GM12878 (cell line): ENCODE measurements around the gene EPN3. TPM values are rescaled to one million over a fixed set of nuclear protein-coding genes. Genes with fewer than 3 reads are reported as not detected.

Experiments
- ATAC-seq: fragments of 200-7000 bp; cut with Tn5 transposase; 3 replicates; pipeline ENCODE4 v1.9.1; 2020; ENCODE audit warnings: mild to moderate bottlenecking, moderate library complexity
- BruUV-seq: library from RNA; stranded (reverse); fragments of 400-500 nt; replicated peaks from 2 replicates; lab custom pipeline; 2021; lab: Mats Ljungman, UMichigan
- CTCF ChIA-PET: fragments of 300-600 bp; sonication (Branson Sonifier 250); formaldehyde crosslinking; extraction: SDS; loops from one replicate; lab custom pipeline; 2021; ENCODE audit warnings: inconsistent platforms; lab: Yijun Ruan, JAX
- POLR2A ChIA-PET: fragments of 350-600 bp; formaldehyde crosslinking; extraction: SDS; loops from one replicate; lab custom pipeline; 2021; ENCODE audit warnings: inconsistent platforms; lab: Charles Lee
- RAD21 ChIA-PET: fragments of 300-600 bp; sonication (Branson Sonifier 250); formaldehyde crosslinking; loops from one replicate; lab custom pipeline; 2023; ENCODE audit warnings: antibody characterized with exemption; ENCODE audit not compliant: unreplicated experiment; lab: Charles Lee
- SMC1A ChIA-PET: fragments of 300-600 bp; sonication (Branson Sonifier 250); formaldehyde crosslinking; loops from one replicate; lab custom pipeline; 2023; ENCODE audit not compliant: unreplicated experiment, uncharacterized antibody; lab: Charles Lee
- DNase-seq: peaks from one replicate; pipeline ENCODE4 v3.0.0-alpha.2; 2011; ENCODE audit warnings: low read depth, low spot score
- FAIRE-seq: peaks from 3 replicates; lab custom pipeline; 2011; peaks lifted over from hg19 to GRCh38; lab: Jason Lieb, UNC
- H2AFZ ChIP-seq: 2 replicates; pipeline ENCODE4 v1.6.0; 2011; ENCODE audit warnings: low read depth, low read length, control low read depth; ENCODE audit not compliant: control insufficient read depth
- H3K27ac ChIP-seq: 2 replicates; pipeline ENCODE4 v1.5.1; 2011; ENCODE audit warnings: control low read depth; ENCODE audit not compliant: control insufficient read depth, insufficient read depth
- H3K27me3 ChIP-seq, 2 experiments: replicated peaks in 1 of 2; 2 replicates each; pipeline versions ENCODE4 v1.6.0 to v1.6.1; 2011; ENCODE audit warnings: low read length in 1 of 2; ENCODE audit not compliant: control insufficient read depth in 2 of 2, insufficient read depth in 2 of 2
- H3K36me3 ChIP-seq, 2 experiments: 2 replicates each; pipeline ENCODE4 v1.5.1; 2011; ENCODE audit warnings: low read length in 1 of 2; ENCODE audit not compliant: control insufficient read depth in 2 of 2, insufficient read depth in 2 of 2
- H3K4me1 ChIP-seq: 2 replicates; pipeline ENCODE4 v1.6.1; 2011; ENCODE audit warnings: mild to moderate bottlenecking, low read length, moderate library complexity, mixed read lengths; ENCODE audit not compliant: control insufficient read depth, insufficient read depth
- H3K4me2 ChIP-seq: 2 replicates; pipeline ENCODE4 v1.6.0; 2011; ENCODE audit warnings: control low read depth; ENCODE audit not compliant: control insufficient read depth, insufficient read depth
- H3K4me3 ChIP-seq: fragments of 200-600 bp; sonication (generic); 2 replicates; pipeline ENCODE4 v1.5.1; 2016
- H3K79me2 ChIP-seq: 2 replicates; pipeline ENCODE4 v1.6.0; 2011; ENCODE audit warnings: low read length; ENCODE audit not compliant: control insufficient read depth, insufficient read depth
- H3K9ac ChIP-seq: 2 replicates; pipeline ENCODE4 v1.8.0; 2011; ENCODE audit warnings: low read length, control low read depth, mixed read lengths; ENCODE audit not compliant: control insufficient read depth, insufficient read depth
- H3K9me3 ChIP-seq: replicated peaks from 3 replicates; pipeline ENCODE4 v1.5.1; 2011; ENCODE audit warnings: mild to moderate bottlenecking, low read length; ENCODE audit not compliant: control insufficient read depth, insufficient read depth
- H4K20me1 ChIP-seq: 2 replicates; pipeline ENCODE4 v1.6.0; 2011; ENCODE audit not compliant: control insufficient read depth, insufficient read depth
- BACH1 ChIP-seq: fragments of 450-650 bp; IDR thresholded peaks from 2 replicates; pipeline ENCODE4 v1.6.1; 2017; ENCODE audit warnings: mild to moderate bottlenecking, borderline replicate concordance
- EP300 ChIP-seq, 2 experiments: fragments of 150-350 bp in 1 of 2; IDR thresholded peaks; 2 replicates each; pipeline ENCODE4 v1.6.1; 2011 to 2012; ENCODE audit warnings: low read depth in 2 of 2, low read length in 2 of 2, borderline replicate concordance in 1 of 2, improper control_type of control experiment in 1 of 2, inconsistent platforms in 1 of 2; ENCODE audit not compliant: control insufficient read depth in 1 of 2
- HDAC2 ChIP-seq: fragments of 200-600 bp; sonication (generic); IDR thresholded peaks from 2 replicates; pipeline ENCODE4 v1.6.1; 2017
- HDGF ChIP-seq: fragments of 450-650 bp; IDR thresholded peaks from 2 replicates; pipeline ENCODE4 v1.6.1; 2016; ENCODE audit warnings: antibody characterized with exemption
- KDM1A ChIP-seq: fragments of 200-600 bp; sonication (generic); IDR thresholded peaks from 2 replicates; pipeline ENCODE4 v1.6.1; 2016; ENCODE audit warnings: borderline replicate concordance
- MLLT1 ChIP-seq: fragments of 450-650 bp; IDR thresholded peaks from 2 replicates; pipeline ENCODE4 v1.6.1; 2016; ENCODE audit warnings: mild to moderate bottlenecking
- NFIC ChIP-seq: IDR thresholded peaks from 2 replicates; pipeline ENCODE4 v1.6.1; 2012; ENCODE audit warnings: low read depth, mild to moderate bottlenecking, inconsistent platforms, low read length, moderate library complexity
- POU2F2 ChIP-seq: IDR thresholded peaks from 3 replicates; pipeline ENCODE4 v1.6.1; 2011; ENCODE audit warnings: low read depth, mild to moderate bottlenecking, low read length, borderline replicate concordance
- RB1 ChIP-seq: fragments of 450-650 bp; formaldehyde crosslinking; IDR thresholded peaks from 2 replicates; pipeline ENCODE4 v1.6.1; 2017; ENCODE audit warnings: mild to moderate bottlenecking, borderline replicate concordance
- SMAD5 ChIP-seq: IDR thresholded peaks from 2 replicates; pipeline ENCODE4 v1.6.1; 2016; ENCODE audit warnings: antibody characterized with exemption, low read depth
- SPI1 ChIP-seq: IDR thresholded peaks from 2 replicates; pipeline ENCODE4 v1.6.1; 2011; ENCODE audit warnings: low read depth, mild to moderate bottlenecking, low read length, moderate library complexity, borderline replicate concordance; ENCODE audit not compliant: insufficient read depth
- SUZ12 ChIP-seq: fragments of 200-600 bp; sonication (generic); IDR thresholded peaks from one replicate; pipeline ENCODE4 v1.6.1; 2018; ENCODE audit warnings: antibody characterized with exemption, mild to moderate bottlenecking; ENCODE audit not compliant: unreplicated experiment
- YBX1 ChIP-seq: fragments of 450-650 bp; IDR thresholded peaks from 2 replicates; pipeline ENCODE4 v1.6.1; 2016; ENCODE audit warnings: antibody characterized with exemption
- ZNF217 ChIP-seq: fragments of 450-650 bp; IDR thresholded peaks from 2 replicates; pipeline ENCODE4 v1.6.1; 2017; ENCODE audit warnings: antibody characterized with exemption, mild to moderate bottlenecking
- ZNF384 ChIP-seq: IDR thresholded peaks from 2 replicates; pipeline ENCODE4 v1.6.1; 2012; ENCODE audit warnings: low read depth, mild to moderate bottlenecking, low read length, improper control_type of control experiment, borderline replicate concordance
- ZNF622 ChIP-seq: fragments of 450-650 bp; IDR thresholded peaks from 2 replicates; pipeline ENCODE4 v1.6.1; 2017; ENCODE audit warnings: mild to moderate bottlenecking, inconsistent platforms
- ZZZ3 ChIP-seq: IDR thresholded peaks from 2 replicates; pipeline ENCODE4 v1.6.1; 2011; ENCODE audit warnings: low read depth; ENCODE audit not compliant: control insufficient read depth, insufficient read length
- WGBS: methylation state at CpG from one replicate; pipeline ENCODE4 v1.1.6; 2016; ENCODE audit warnings: low lambda C conversion rate; ENCODE audit not compliant: insufficient replicate concordance, insufficient coverage; ENCODE audit errors: missing lambda C conversion rate; 5-methylcytosine and 5-hydroxymethylcytosine counted together
- in situ Hi-C: fragments of 300-500 bp; cut with MboI; formaldehyde crosslinking; loops from 9 replicates; pipeline ENCODE4 v1.14.3; 2018; ENCODE audit warnings: mixed read lengths
- intact Hi-C: fragments of 100-400 bp; cut with micrococcal nuclease; formaldehyde crosslinking; loops from one replicate; pipeline ENCODE4 v1.14.2; 2022; ENCODE audit not compliant: unreplicated experiment
- polyA plus RNA-seq, 11 experiments: library from polyadenylated mRNA; depleted of rRNA in 4 of 11; unstranded in 6 of 11; stranded (reverse) in 5 of 11; fragments of >200 nt; fragmentation: Nextera tagmentation in 4 of 11; fragmentation: Illumina TruSeq in 1 of 11; extraction: Ambion mirVana in 4 of 11; extraction: Trizol in 1 of 11; gene quantifications; 1 replicate in 1 of 11; 2 replicates in 10 of 11; pipeline versions ENCODE4 v1.2.1 to v1.2.3, GENCODE V29; 2011 to 2016; ENCODE audit warnings: inconsistent platforms in 2 of 11, missing spikeins in 2 of 11, low read depth in 1 of 11
- total RNA-seq, 4 experiments: library from RNA; depleted of rRNA in 3 of 4; stranded (reverse); fragments of >200 nt in 3 of 4; fragmentation: Illumina TruSeq in 1 of 4; extraction: Trizol in 1 of 4; gene quantifications; 2 replicates each; pipeline versions ENCODE4 v1.2.1 to v1.2.3, GENCODE V29; 2013 to 2021

Gene EPN3
- total and polyA plus RNA-seq, 10 of the 15 experiments (the other 5 are each of a cell fraction or from before 2014, with no cell fraction given): 0.04 to 0.07 TPM; not detected in 8

DNA sequence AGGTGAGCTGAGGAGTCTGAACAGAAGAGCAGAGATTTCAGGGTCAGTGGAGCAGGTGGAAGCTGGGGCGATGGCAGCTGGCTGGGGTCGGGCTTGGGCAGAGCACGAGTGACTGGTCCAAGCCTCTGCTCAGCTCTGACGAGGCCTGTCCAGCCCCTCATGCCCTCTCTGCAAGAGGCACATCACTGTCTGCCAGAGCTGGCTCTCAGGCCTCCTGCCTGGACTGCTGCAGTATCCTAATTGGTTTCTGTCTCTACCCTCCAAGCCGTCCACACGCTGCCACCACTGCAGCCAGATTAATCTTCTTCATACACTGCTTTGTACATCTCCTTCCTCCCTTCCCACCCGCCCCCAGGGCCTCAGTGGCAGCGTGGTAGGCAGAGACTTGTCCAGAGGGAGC lies 53.4 kb downstream of the EPN3 start:
- Histone ChIP-seq H3K9me3 (no peaks in the 10 kb centered on the region), H3K4me1 (no peaks in the 10 kb centered on the region), H3K27ac (no peak overlapping the region), H3K4me2 (no peak overlapping the region), H3K36me3 (no peaks in the 10 kb centered on the region), H4K20me1 (no peaks in the 10 kb centered on the region), H3K27me3 (peaks cover 2 to 4% of the 10 kb centered on the region in 2 experiments; a peak in 2 of 4 replicates), H3K79me2 (no peaks in the 10 kb centered on the region), H3K4me3 (no peak overlapping the region), H3K9ac (no peak overlapping the region), H2AFZ (no peak overlapping the region)
- POLR2A ChIA-PET: no interaction called here
- ATAC-seq (no peak), FAIRE-seq (no peak), DNase-seq (no peak)
- WGBS: 5% methylated on average over 6 of the region's 8 CpGs
- no peak for TF ChIP-seq POU2F2
- TF ChIP-seq ZNF384: no peak
- no peak for TF ChIP-seq ZZZ3
- no peak for TF ChIP-seq MLLT1
- TF ChIP-seq HDGF: no peak
- TF ChIP-seq ZNF622: no peak
- no peak for TF ChIP-seq NFIC
- TF ChIP-seq SMAD5: no peak
- TF ChIP-seq SPI1: no peak
- TF ChIP-seq SUZ12: no peak
- TF ChIP-seq KDM1A: no peak
- TF ChIP-seq HDAC2: no peak
- no peak for TF ChIP-seq RB1
- TF ChIP-seq ZNF217: no peak
- TF ChIP-seq BACH1: no peak
- no peak for TF ChIP-seq YBX1
- TF ChIP-seq EP300 (IDR thresholded peaks at IDR 0.05; ENCODE audit: borderline replicate concordance in 1 of 2, control insufficient read depth in 1 of 2, low read depth in 2 of 2, low read length in 2 of 2): no peak
- SMC1A ChIA-PET: no interaction called here
- intact Hi-C loops: no loop called here
- in situ Hi-C loops: no loop called here
- no TSS peak for BruUV-seq
- CTCF ChIA-PET: no interaction called here
- RAD21 ChIA-PET: no interaction called here
